Activated naive CD8-positive, alpha-beta T cell treated with anti-CD3 and anti-CD28 coated beads for 36 hours (primary cell): ENCODE measurements around the gene PAX3. TPM values are rescaled to one million over a fixed set of nuclear protein-coding genes. Genes with fewer than 3 reads are reported as not detected.
A peak's percentile ranks its signal among the peaks of the same experiment; 100 is the strongest.

Experiments
- DNase-seq: peaks from one replicate; pipeline ENCODE4 v3.0.0; 2021
- H3K27ac Mint-ChIP-seq: one replicate; pipeline ENCODE4 v1.8.0; 2022; ENCODE audit warnings: mild to moderate bottlenecking, moderate library complexity, mixed read lengths
- H3K27me3 Mint-ChIP-seq: one replicate; pipeline ENCODE4 v1.8.0; 2022; ENCODE audit warnings: mild to moderate bottlenecking, mixed read lengths
- H3K36me3 Mint-ChIP-seq: one replicate; pipeline ENCODE4 v1.8.0; 2021; ENCODE audit warnings: mild to moderate bottlenecking, mixed read lengths
- H3K4me1 Mint-ChIP-seq: one replicate; pipeline ENCODE4 v1.8.0; 2021; ENCODE audit warnings: mixed read lengths
- H3K4me3 Mint-ChIP-seq: one replicate; pipeline ENCODE4 v1.8.0; 2022; ENCODE audit warnings: mild to moderate bottlenecking, moderate library complexity, mixed read lengths
- H3K9me3 Mint-ChIP-seq: one replicate; pipeline ENCODE4 v1.8.0; 2022; ENCODE audit warnings: mixed read lengths
- total RNA-seq, 2 experiments: library from RNA; stranded (reverse); gene quantifications; one replicate each; pipeline ENCODE4 v1.2.3, GENCODE V29; 2021

Gene PAX3
- total RNA-seq: not detected

DNA sequence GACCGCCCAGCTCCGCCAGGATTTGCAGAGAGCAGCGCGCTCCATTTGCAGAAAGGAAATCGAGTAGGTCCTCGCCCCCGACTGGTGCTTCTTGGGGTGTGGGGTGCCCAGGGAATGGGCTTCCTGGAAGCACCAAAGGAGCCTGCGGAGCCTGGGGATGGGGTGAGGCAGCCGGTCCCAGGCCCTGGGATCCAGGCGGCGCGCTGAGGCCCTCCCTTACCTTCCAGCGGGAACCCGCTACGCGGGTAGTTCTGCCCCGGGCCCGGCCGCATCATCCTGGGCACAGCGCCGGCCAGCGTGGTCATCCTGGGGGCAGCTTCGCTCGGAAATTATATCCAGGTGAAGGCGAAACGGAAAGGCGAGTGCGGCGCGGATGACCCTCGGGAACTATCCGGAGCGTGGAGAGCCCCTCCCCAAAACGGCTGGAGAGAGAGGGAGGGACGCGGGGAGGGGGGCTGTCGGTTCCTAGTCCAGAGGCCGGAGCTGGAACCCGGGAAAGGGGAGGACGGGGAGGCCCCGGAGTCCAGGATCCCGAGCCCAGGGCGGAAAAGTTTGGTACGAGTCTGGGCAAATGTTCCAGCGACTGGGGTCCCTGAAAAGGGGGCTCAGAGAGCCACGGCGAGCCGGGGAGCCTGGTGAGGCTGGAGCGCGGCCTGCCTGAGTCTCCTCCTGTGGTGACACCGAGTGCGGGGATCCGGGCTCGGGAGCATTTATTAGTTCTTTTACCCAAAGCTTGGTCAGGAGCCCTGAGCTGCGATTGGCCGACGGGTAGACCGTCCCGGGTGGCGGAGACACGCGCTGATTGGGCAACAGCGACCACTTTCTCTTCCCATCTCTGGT lies at the start of gene PAX3:
Gene PAX3, minus strand, starts transcription at position 688 of the 840 bp plus-strand sequence. Its CDS starts 383 bp downstream, at position 305.
- Mint-ChIP-seq H3K27me3 (peaks cover 100% of the 10 kb centered on the region), H3K4me3 (no peak within 1 kb of the TSS), H3K36me3 (peaks cover 12% of the 10 kb centered on the region), H3K4me1 (peaks cover 23% of the 10 kb centered on the region), H3K9me3 (peaks cover 14% of the 10 kb centered on the region), H3K27ac (no peak within 1 kb of the TSS)
- DNase-seq: no peak

DNA sequence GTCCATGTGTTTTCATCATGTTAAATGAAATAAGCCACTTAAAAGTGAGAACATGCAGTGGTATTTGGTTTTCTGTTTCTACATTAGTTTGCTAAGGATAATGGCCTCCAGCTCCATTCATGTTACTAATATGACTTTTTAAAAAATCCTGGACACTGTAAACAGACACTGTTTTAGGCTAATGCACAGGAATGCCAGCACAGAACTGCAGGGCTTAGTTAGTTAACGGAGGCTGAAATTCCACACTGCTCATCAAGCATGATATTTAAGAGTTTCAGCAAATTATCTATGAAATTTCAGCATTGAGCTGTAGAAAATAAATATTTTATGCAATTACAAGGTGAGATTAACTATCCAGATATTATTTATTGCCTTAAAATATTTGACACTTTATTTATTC lies 42.5 kb upstream of the PAX3 start:
- H3K4me3 Mint-ChIP-seq: no peak overlapping the region
- H3K27me3 Mint-ChIP-seq: no peaks in the 10 kb centered on the region
- H3K4me1 Mint-ChIP-seq: no peaks in the 10 kb centered on the region
- no peak for DNase-seq
- H3K9me3 Mint-ChIP-seq: peaks cover 1% of the 10 kb centered on the region
- no peaks in the 10 kb centered on the region for H3K36me3 Mint-ChIP-seq
- no peak overlapping the region for H3K27ac Mint-ChIP-seq

DNA sequence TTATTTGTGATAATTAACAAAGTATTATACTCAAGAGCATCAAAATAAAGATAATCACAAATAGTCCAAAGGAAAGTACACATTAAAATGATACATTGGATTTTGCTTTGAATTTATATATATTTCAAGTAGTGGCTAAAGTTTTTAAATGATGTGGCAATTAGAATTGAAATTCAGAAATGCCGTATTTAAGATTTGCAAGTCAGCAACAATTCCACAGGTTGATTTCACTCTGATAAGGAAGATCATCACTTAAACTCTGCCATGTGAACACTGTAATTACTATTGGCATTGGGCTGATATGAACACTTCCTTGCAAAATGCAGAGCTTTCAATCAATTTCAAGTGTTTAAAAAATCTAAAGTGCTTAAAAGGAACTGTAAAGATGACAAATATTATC lies 39.6 kb upstream of the PAX3 start:
- Mint-ChIP-seq H3K27ac (no peak overlapping the region), H3K4me1 (no peaks in the 10 kb centered on the region), H3K9me3 (peaks cover 12% of the 10 kb centered on the region)

DNA sequence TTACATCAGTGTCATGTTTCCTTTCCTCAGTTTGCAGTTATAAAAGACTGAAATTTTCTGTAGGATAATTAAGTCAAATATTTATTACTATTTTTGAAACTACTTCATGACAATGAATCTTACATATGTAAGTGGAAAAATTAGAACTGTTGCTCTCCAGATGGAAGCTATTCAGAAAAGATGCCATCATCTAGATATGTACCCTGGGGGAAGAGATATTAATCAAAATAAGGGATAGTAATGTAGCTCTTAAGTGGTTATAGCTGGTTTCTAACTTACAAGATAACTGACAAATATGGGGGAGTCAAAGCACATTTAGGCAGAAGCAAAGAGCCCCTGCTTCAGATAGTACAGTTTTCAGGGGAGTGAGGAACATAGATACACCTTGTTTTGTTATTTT lies 38.1 kb upstream of the PAX3 start:
- Mint-ChIP-seq H3K9me3 (peaks cover 12% of the 10 kb centered on the region), H3K4me3 (no peak overlapping the region), H3K27ac (no peak overlapping the region), H3K4me1 (no peaks in the 10 kb centered on the region), H3K27me3 (peaks cover 3% of the 10 kb centered on the region), H3K36me3 (no peaks in the 10 kb centered on the region)
- no peak for DNase-seq

More for the DNA sequence above, 39.6 kb upstream of the PAX3 start:
- DNase-seq: no peak
- no peaks in the 10 kb centered on the region for H3K36me3 Mint-ChIP-seq
- no peak overlapping the region for H3K4me3 Mint-ChIP-seq
- H3K27me3 Mint-ChIP-seq: no peaks in the 10 kb centered on the region

DNA sequence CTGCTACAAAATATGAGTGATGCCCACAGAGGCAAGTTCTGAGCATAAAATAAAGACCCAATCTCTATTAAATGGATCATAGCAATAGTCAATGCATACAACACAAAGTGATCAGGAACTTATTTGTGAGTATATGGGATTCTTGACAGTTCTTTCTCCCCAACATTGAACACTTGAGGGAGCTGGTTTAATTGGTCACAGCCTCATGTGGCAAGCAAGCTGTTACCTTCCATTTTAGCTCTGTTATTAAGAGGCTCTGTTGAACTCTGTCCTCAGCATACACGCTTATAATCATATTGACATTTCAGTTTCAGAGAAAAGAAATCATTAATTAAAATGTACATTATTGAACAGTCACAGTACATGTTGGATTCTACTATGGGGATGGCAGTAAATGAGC lies 37.6 kb upstream of the PAX3 start:
- H3K4me1 Mint-ChIP-seq: no peaks in the 10 kb centered on the region

DNA sequence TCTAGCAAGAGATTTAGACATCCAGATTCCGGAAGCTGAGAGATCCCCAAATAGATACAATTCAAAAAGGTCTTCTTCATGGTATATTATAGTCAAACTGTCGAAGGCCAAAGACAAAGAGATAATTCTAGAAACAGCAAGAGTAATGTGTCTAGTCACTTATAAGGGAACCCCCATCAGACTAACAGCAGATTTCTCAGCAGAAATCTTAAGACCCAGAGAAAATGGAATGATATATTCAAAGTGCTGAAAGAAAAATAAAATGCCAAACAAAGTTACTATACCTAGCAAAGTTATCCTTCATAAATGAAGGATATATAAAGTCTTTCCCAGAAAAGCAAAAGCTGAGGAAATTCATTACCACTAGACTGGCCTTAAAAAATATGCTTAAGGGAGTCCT lies 36.1 kb upstream of the PAX3 start:
- Mint-ChIP-seq H3K36me3 (no peaks in the 10 kb centered on the region), H3K4me3 (no peak overlapping the region), H3K27me3 (peaks cover 4% of the 10 kb centered on the region), H3K27ac (no peak overlapping the region), H3K4me1 (no peaks in the 10 kb centered on the region), H3K9me3 (peaks cover 12% of the 10 kb centered on the region)
- no peak for DNase-seq

More for the DNA sequence above, 37.6 kb upstream of the PAX3 start:
- H3K9me3 Mint-ChIP-seq: peaks cover 12% of the 10 kb centered on the region
- H3K4me3 Mint-ChIP-seq: no peak overlapping the region
- H3K27me3 Mint-ChIP-seq: peaks cover 4% of the 10 kb centered on the region
- H3K27ac Mint-ChIP-seq: no peak overlapping the region
- no peaks in the 10 kb centered on the region for H3K36me3 Mint-ChIP-seq
- DNase-seq: no peak

DNA sequence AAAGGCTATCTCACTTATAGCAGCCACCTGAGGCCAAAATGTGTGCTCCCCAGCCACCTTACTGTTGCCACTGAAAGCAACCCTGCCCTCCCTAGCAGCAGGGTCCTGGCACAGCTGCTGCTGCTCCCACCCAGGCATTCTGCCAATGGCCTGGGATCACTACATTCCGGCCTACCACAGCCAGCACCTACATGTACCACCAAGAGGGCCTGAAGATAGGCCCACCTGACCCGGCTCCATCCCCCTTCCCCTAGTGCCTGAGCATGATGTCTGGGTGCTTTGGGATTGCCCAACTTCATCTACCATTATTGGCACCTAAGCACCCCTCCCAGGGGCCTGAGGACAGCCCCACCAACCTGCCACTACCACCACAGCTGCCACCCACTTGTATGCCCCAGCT lies 34.6 kb upstream of the PAX3 start:
- no peaks in the 10 kb centered on the region for H3K36me3 Mint-ChIP-seq
- no peak for DNase-seq
- H3K9me3 Mint-ChIP-seq: peaks cover 12% of the 10 kb centered on the region
- H3K27ac Mint-ChIP-seq: no peak overlapping the region
- no peaks in the 10 kb centered on the region for H3K4me1 Mint-ChIP-seq
- no peak overlapping the region for H3K4me3 Mint-ChIP-seq
- peaks cover 4% of the 10 kb centered on the region for H3K27me3 Mint-ChIP-seq

DNA sequence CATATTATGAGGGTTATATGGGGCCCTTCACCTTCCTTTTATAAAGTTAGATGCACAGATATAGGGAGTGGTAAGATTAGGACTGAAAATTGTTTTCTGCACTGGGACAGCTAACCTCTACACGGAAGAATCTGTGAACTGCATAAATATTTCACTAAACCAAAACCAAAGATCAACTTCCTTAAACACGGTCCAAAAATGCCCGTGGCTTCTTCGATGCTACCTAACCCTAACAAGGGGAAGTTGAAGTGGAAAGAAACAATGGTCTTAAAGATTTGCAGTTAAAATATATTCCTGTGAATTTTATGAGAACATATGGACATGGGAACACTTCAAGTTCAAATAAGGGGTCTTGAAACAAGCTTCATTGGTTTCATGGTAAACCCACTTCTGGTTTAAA lies 33.3 kb upstream of the PAX3 start:
- H3K4me1 Mint-ChIP-seq: no peaks in the 10 kb centered on the region
- H3K27me3 Mint-ChIP-seq: peaks cover 4% of the 10 kb centered on the region
- H3K36me3 Mint-ChIP-seq: no peaks in the 10 kb centered on the region
- H3K4me3 Mint-ChIP-seq: no peak overlapping the region
- no peak for DNase-seq
- H3K27ac Mint-ChIP-seq: no peak overlapping the region
- peaks cover 12% of the 10 kb centered on the region for H3K9me3 Mint-ChIP-seq

DNA sequence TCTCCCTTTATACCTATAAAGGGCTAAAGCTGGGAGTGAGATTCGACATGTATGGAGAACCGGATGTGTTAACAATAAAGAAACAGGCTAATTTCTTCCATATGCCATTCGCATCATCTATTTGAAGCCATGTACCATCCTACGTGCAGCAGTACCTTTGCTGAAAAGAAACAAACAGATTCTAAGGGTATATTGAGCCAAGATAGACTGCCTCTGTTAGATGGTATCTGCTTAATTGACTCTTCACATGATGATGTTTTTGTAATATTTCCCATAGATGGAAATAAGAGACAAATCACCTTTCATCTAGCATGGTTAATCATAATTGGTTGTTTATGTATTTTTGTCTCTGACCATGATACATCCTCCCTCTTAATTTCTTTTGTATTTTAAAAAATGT lies 32.1 kb upstream of the PAX3 start:
- Mint-ChIP-seq H3K4me1 (no peaks in the 10 kb centered on the region), H3K36me3 (no peaks in the 10 kb centered on the region), H3K4me3 (no peak overlapping the region)

DNA sequence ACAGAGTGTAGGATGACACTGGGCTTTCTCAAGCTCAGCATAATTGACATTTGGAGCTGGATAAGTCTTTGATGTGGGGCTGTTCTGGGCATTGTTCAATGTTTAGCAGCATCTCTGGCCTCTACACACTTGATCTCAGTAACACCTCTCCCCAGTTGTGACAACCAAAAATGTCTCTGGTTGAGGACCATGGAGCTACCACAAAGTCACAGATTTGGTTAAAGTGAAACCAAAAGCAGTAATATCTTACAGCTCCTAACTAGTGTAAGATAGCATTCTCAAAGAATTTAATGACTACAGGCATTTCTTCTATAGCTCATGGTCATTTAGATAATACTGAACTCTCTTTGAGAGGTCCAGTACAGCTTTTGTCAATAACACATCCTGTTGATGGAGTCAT lies 23.4 kb upstream of the PAX3 start:
- H3K27ac Mint-ChIP-seq: no peak overlapping the region

More for the DNA sequence above, 32.1 kb upstream of the PAX3 start:
- DNase-seq: no peak
- no peak overlapping the region for H3K27ac Mint-ChIP-seq
- peaks cover 12% of the 10 kb centered on the region for H3K9me3 Mint-ChIP-seq
- peaks cover 4% of the 10 kb centered on the region for H3K27me3 Mint-ChIP-seq

DNA sequence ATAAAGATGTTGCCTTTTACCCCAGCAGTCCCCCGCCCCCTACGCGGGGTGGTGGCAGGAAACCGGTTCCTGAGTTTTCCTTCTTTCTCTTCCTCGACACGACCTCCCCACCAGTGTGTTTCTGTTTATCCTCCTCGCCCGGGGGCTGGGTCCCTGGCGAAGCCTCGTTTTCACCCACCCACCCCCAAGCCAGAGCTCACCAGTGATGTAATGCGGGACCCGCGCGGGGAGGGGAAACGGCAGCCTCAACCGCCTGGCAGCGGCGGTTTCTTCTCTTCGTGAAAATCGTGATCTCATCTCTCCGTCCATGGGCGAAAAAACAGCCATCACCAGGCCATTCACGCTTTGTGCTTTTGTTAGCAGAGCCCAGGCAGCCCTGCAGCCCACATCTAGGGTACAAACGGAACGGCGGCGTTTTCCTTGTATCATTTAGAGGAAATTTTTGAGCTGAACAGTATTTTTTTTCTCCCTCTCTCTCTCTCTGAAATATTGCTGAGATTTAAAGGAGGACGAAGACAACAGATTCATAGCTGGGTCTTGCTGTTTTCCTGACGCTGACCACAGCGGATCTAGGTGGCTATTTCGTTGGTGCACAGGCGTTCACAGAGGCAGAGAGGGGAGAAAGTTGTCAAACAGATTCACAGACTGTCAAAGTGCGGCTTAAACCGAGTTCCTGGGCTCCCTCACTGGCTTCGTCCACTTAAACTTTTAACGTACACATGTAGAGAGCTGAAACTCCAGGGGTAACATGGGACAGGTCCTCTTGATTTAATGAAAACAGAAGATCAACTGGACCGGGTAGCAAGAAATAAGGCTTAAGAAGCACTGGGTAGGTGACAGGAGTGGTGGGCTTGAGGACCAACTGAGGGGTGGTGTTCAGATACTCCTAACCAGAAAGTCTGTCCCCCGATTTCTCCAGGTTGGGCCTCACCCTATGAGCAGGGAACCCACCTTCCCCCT lies 21.9 kb upstream of the PAX3 start:
- H3K4me1 Mint-ChIP-seq: peaks cover 9% of the 10 kb centered on the region
- H3K27me3 Mint-ChIP-seq: peaks cover 63% of the 10 kb centered on the region
- DNase-seq: no peak
- H3K4me3 Mint-ChIP-seq: peak overlapping the region; percentile 47
- no peaks in the 10 kb centered on the region for H3K9me3 Mint-ChIP-seq
- no peak overlapping the region for H3K27ac Mint-ChIP-seq
- no peaks in the 10 kb centered on the region for H3K36me3 Mint-ChIP-seq

More for the DNA sequence above, 23.4 kb upstream of the PAX3 start:
- Mint-ChIP-seq H3K36me3 (no peaks in the 10 kb centered on the region), H3K4me1 (peaks cover 9% of the 10 kb centered on the region), H3K9me3 (no peaks in the 10 kb centered on the region), H3K27me3 (peaks cover 50% of the 10 kb centered on the region), H3K4me3 (no peak overlapping the region)
- no peak for DNase-seq

DNA sequence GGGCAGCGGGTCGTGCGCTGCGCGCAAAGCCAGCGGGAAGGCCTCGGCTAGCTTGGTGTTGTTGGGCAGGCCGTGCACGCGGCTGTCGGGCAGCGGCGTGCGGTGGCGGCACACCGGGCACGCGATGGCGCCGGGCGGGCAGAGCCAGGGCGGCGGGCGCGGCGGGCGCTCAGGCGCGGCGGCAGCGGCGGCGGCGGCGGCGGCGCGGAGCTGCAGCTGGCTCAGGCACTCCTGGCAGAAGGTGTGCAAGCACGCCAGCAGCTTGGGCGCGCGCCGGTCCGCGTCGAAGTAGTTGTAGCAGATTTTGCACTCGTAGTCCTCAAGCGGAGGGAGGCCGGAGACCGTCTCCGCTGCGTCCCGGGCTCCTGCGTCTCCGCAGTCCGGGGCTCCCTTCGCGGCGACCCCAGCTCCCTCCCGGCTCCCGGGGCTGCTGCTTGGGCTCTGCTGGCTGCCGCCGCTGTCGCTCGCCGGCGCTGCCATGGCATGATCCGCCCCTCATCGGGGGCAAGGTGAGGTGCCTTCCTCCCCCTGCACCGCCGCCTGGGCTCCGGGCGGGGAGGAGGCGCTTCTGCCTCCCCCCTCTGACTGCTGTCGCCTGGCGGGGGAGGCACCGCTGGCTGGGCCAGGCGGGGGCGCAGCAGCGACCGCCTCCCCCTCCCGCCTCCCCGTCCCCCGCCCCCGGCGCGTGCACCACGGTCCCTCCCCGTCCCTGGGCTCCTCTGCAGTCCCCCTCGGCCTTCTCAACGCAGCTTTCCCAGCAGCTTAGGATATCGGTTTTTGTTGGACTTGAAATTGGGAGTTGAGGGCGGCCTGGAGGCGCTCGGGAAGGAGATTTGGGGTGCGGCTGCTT lies 21.0 kb upstream of the PAX3 start:
- no peak for DNase-seq
- Mint-ChIP-seq H3K36me3 (no peaks in the 10 kb centered on the region), H3K4me3 (no peak overlapping the region), H3K27me3 (peaks cover 66% of the 10 kb centered on the region), H3K9me3 (no peaks in the 10 kb centered on the region), H3K27ac (no peak overlapping the region), H3K4me1 (peaks cover 9% of the 10 kb centered on the region)

DNA sequence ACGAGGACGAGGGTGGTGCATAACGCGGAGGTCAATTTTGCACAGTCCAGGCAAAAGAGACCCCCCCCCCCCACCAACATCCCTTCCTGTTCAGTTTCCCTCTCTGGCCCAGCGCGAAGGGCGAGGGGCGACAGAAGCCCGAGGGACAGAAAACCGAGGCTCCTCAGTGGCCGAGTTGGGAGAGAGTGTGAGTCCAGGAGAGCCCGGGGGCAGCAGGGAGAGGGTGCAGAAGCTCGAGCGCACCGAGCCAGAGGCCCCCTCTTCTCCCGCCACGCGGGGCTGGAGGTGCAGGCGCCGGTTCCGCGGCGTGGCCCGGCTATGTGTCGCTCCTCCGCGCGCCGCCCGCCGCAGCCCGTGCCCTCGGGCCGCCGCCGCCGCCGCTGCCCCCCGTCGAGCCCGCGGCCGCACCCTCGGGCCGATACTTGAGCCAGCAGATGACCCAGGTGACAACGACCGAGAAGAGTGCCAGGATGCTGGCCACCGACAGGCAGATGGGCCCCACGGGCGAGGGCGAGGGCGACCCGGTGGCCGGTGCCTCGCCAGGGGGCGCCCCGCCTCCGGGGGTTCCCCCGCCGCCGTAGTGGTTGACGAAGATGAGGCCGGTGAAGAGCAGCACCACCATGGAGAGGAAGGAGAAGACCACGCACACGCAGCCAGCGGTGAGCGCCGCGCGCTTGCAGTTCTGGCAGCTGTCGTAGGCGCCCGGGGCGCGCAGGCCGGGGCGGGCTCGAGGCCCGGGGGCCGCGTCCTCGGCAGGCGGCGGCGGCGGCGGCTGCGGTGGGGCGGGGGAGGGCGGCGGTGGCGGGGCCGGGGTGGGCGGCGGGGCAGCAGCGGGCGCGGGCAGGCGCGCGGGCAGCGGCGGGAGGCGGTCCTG lies 20.2 kb upstream of the PAX3 start:
- no peak for DNase-seq
- Mint-ChIP-seq H3K27ac (peak overlapping the region; percentile 51), H3K4me3 (peak overlapping the region; percentile 69)

More for the DNA sequence above, 20.2 kb upstream of the PAX3 start:
- Mint-ChIP-seq H3K36me3 (no peaks in the 10 kb centered on the region), H3K27me3 (peaks cover 69% of the 10 kb centered on the region), H3K9me3 (no peaks in the 10 kb centered on the region), H3K4me1 (peaks cover 9% of the 10 kb centered on the region)
